Endodermal cell (in vitro differentiated cells): ENCODE data around the gene CORO2B. TPM values are rescaled to one million over a fixed set of nuclear protein-coding genes. Genes with fewer than 3 reads are reported as not detected.

Experiments
- DNase-seq: peaks from one replicate; pipeline ENCODE4 v3.0.0-alpha.2; 2017
- H3K27ac ChIP-seq: 2 replicates; pipeline ENCODE4 v1.5.1; 2013; ENCODE audit warnings: mild to moderate bottlenecking, low read depth, low read length, moderate library complexity
- H3K27me3 ChIP-seq: 2 replicates; pipeline ENCODE4 v1.6.1; 2013; ENCODE audit warnings: mild to moderate bottlenecking, low read length, moderate library complexity; ENCODE audit not compliant: insufficient read depth, control insufficient read depth, poor library complexity, severe bottlenecking
- H3K36me3 ChIP-seq: 2 replicates; pipeline ENCODE4 v1.7.0; 2013; ENCODE audit warnings: mild to moderate bottlenecking, low read length, moderate library complexity; ENCODE audit not compliant: control insufficient read depth, insufficient read depth
- H3K4me1 ChIP-seq: one replicate; pipeline ENCODE4 v1.7.0; 2013; ENCODE audit warnings: low read length; ENCODE audit not compliant: control insufficient read depth, insufficient read depth
- H3K4me3 ChIP-seq: 2 replicates; pipeline ENCODE4 v1.5.1; 2013; ENCODE audit warnings: mild to moderate bottlenecking, low read length, moderate library complexity
- H3K9ac ChIP-seq: 2 replicates; pipeline ENCODE4 v1.6.1; 2013; ENCODE audit warnings: mild to moderate bottlenecking, low read length, moderate library complexity; ENCODE audit not compliant: poor library complexity, severe bottlenecking; ENCODE audit errors: extremely low read depth
- H3K9me3 ChIP-seq: 2 replicates; pipeline ENCODE4 v1.6.1; 2013; ENCODE audit warnings: mild to moderate bottlenecking, low read length, moderate library complexity; ENCODE audit not compliant: control insufficient read depth
- H3K27ac Mint-ChIP-seq: 2 replicates; pipeline ENCODE4 v1.8.0; 2020; ENCODE audit warnings: mixed read lengths
- H3K27me3 Mint-ChIP-seq: 2 replicates; pipeline ENCODE4 v1.8.0; 2021; ENCODE audit warnings: mild to moderate bottlenecking, mixed read lengths; ENCODE audit not compliant: insufficient read depth
- H3K36me3 Mint-ChIP-seq: 2 replicates; pipeline ENCODE4 v1.8.0; 2020; ENCODE audit warnings: low read depth, mixed read lengths
- H3K4me1 Mint-ChIP-seq: 2 replicates; pipeline ENCODE4 v1.8.0; 2020; ENCODE audit warnings: mixed read lengths
- H3K4me3 Mint-ChIP-seq: 2 replicates; pipeline ENCODE4 v1.8.0; 2020; ENCODE audit warnings: mild to moderate bottlenecking, moderate library complexity, mixed read lengths
- H3K9me3 Mint-ChIP-seq: 2 replicates; pipeline ENCODE4 v1.8.0; 2020; ENCODE audit warnings: mild to moderate bottlenecking, mixed read lengths
- WGBS, 2 experiments: methylation state at CpG; one replicate each; pipeline versions ENCODE4 v1.1.5 to v1.1.7; 2013; ENCODE audit warnings: missing lambda C conversion rate in 2 of 2, mixed read lengths in 1 of 2; ENCODE audit not compliant: insufficient coverage in 1 of 2, insufficient read length in 1 of 2; 5-methylcytosine and 5-hydroxymethylcytosine counted together
- total RNA-seq, 2 donors: library from RNA; stranded (reverse); fragmentation: NEBNext Ultra II Directional in 1 of 2; extraction: Animal tissue kit (Norgen Biotek cat#: 25700) in 1 of 2; gene quantifications; 2 replicates in 1 of 2; 3 replicates in 1 of 2; pipeline ENCODE4 v1.2.1, GENCODE V29; 2021
- TF ChIP-seq, protein P1 (sequence below): fragments of 200-600 bp; sonication (generic); conservative IDR thresholded peaks from 2 replicates; pipeline ENCODE4 v1.5.0; 2021; ENCODE audit warnings: antibody characterized with exemption, mild to moderate bottlenecking

CORO2B gene
- total RNA-seq, 2 donors from 2014 or later, result 1.1 to 1.2 TPM

DNA sequence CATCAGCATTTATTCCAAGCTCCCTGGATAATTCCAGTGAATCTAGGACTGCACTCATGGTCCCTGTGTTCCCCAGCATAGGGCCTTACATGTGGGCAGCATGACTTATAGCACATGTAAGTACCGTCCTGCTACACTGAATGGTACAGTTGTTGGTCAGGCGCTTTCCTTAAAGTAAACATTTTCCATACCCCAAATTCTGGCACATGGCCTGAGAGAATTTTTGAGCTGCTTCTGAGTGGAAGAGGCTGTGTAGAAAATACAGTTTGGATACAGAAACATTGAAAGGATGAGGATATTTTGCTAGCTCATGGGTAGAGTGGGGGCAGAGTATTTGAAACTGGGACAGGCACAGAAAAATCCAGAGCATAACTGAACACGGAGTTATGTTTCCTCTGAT is 27.6 kb downstream of the CORO2B start:
- no peak for DNase-seq
- H3K27ac Mint-ChIP-seq, result no peak overlapping the region
- H3K9me3 ChIP-seq, result no peaks in the 10 kb centered on the region
- TF ChIP-seq, protein P1, sequence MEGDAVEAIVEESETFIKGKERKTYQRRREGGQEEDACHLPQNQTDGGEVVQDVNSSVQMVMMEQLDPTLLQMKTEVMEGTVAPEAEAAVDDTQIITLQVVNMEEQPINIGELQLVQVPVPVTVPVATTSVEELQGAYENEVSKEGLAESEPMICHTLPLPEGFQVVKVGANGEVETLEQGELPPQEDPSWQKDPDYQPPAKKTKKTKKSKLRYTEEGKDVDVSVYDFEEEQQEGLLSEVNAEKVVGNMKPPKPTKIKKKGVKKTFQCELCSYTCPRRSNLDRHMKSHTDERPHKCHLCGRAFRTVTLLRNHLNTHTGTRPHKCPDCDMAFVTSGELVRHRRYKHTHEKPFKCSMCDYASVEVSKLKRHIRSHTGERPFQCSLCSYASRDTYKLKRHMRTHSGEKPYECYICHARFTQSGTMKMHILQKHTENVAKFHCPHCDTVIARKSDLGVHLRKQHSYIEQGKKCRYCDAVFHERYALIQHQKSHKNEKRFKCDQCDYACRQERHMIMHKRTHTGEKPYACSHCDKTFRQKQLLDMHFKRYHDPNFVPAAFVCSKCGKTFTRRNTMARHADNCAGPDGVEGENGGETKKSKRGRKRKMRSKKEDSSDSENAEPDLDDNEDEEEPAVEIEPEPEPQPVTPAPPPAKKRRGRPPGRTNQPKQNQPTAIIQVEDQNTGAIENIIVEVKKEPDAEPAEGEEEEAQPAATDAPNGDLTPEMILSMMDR, result no peak
- H3K4me1 ChIP-seq, result peaks cover 6% of the 10 kb centered on the region
- no peaks in the 10 kb centered on the region for H3K36me3 ChIP-seq
- H3K27ac ChIP-seq, result no peak overlapping the region
- H3K9ac ChIP-seq, result no peak overlapping the region
- H3K27me3 Mint-ChIP-seq, result no peaks in the 10 kb centered on the region
- H3K4me3 ChIP-seq, result no peak overlapping the region
- 92% methylated on average over 2 to 3 of the region's 3 CpGs for WGBS, 2 experiments
- no peaks in the 10 kb centered on the region for H3K36me3 Mint-ChIP-seq
- no peaks in the 10 kb centered on the region for H3K9me3 Mint-ChIP-seq
- H3K4me3 Mint-ChIP-seq, result no peak overlapping the region
- H3K4me1 Mint-ChIP-seq, result peaks cover 29% of the 10 kb centered on the region
- no peaks in the 10 kb centered on the region for H3K27me3 ChIP-seq

DNA sequence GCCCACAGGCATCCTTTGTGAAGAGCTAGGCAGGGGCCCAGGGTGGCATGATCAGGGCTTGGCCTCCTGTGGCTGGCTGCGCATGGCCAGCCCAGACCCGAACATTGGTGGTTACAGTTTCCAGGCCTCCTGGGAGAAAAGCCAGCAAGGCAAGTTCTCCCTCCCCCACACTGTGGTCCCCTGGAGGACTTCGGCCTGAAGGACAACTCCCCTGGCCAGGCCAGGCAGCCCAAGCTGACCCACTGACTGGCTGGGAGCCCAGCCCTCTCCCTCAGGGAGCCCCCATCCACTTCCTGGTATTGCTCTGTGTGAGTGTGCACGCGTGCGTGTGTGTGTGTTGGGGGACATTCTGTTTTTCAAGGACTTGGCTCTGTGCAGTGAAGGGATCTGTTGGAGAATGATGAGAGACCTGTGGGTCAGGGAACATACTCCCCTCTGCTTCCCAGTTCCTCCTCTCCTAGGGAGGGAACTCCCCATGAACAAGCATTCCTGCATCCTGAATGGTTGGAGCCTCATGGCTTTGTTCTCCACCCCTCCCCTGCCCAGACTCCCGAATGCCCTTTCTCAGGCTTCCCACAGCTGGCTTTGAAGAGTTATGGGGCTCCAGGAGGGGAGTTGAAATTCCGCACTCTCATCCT is 29.5 kb downstream of the CORO2B start:
- H3K36me3 Mint-ChIP-seq, result no peaks in the 10 kb centered on the region
- Histone ChIP-seq H3K4me1 (no peaks in the 10 kb centered on the region), H3K27ac (peak overlapping the region; percentile 8), H3K4me3 (no peak overlapping the region), H3K27me3 (no peaks in the 10 kb centered on the region), H3K9me3 (no peaks in the 10 kb centered on the region), H3K36me3 (no peaks in the 10 kb centered on the region), H3K9ac (no peak overlapping the region)
- WGBS, 2 experiments, result 83 to 90% methylated on average over 1 to 7 of the region's 8 CpGs
- H3K27ac Mint-ChIP-seq, result peak overlapping the region; percentile 21
- H3K27me3 Mint-ChIP-seq, result no peaks in the 10 kb centered on the region
- DNase-seq, result no peak
- no peaks in the 10 kb centered on the region for H3K9me3 Mint-ChIP-seq
- no peak overlapping the region for H3K4me3 Mint-ChIP-seq
- TF ChIP-seq, protein P1, result no peak
- H3K4me1 Mint-ChIP-seq, result peaks cover 12% of the 10 kb centered on the region

DNA sequence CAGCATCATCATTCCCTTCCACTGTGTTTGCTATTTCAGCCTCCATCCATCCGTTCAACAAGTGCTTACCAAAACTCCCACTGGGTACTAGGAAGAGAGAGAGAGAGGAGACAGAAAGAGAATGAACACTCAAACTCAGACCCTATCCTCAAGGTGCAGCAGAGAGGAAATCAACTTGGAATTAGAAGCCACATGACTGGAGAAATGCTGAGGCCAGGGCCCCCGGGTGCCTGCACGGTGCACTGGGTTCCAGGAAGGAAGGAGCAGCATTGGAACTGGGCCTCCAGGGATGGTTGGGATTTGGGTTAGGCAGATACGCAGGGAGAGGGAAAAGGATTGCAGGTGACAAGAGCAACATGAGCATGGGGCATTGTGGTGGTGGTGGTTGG is 30.0 kb downstream of the CORO2B start:
- H3K4me3 Mint-ChIP-seq, result no peak overlapping the region
- Histone ChIP-seq H3K4me1 (no peaks in the 10 kb centered on the region), H3K9ac (no peak overlapping the region), H3K27me3 (no peaks in the 10 kb centered on the region), H3K4me3 (no peak overlapping the region), H3K36me3 (no peaks in the 10 kb centered on the region), H3K27ac (no peak overlapping the region), H3K9me3 (no peaks in the 10 kb centered on the region)
- H3K9me3 Mint-ChIP-seq, result no peaks in the 10 kb centered on the region
- peak overlapping the region; percentile 21 for H3K27ac Mint-ChIP-seq
- TF ChIP-seq, protein P1, result no peak
- DNase-seq, result no peak
- WGBS, 2 experiments, result 89% methylated on average over 4 of the region's 4 CpGs; no CpG with 5 or more reads in 1 of the 2 experiments
- peaks cover 11% of the 10 kb centered on the region for H3K4me1 Mint-ChIP-seq
- no peaks in the 10 kb centered on the region for H3K36me3 Mint-ChIP-seq
- no peaks in the 10 kb centered on the region for H3K27me3 Mint-ChIP-seq
